CD8-positive, alpha-beta memory T cell (primary cell): Measurements from ENCODE around the gene DDX17. TPM values are rescaled to one million over a fixed set of nuclear protein-coding genes. Genes with fewer than 3 reads are reported as not detected.
A peak's percentile ranks its signal among the peaks of the same experiment; 100 is the strongest.

ENCODE experiments used
- CTCF ChIA-PET: fragments of 350-600 bp; sonication (Branson Sonifier 250); formaldehyde crosslinking; loops from one replicate; lab custom pipeline; 2021; ENCODE audit warnings: antibody characterized with exemption; lab: Charles Lee
- POLR2A ChIA-PET: fragments of 350-600 bp; sonication (Branson Sonifier 250); formaldehyde crosslinking; loops from one replicate; lab custom pipeline; 2021; ENCODE audit warnings: antibody characterized with exemption; lab: Charles Lee
- DNase-seq, 5 donors: peaks; one replicate each; pipeline versions ENCODE4 v3.0.0 to v3.0.0-alpha.2; 2020 to 2022; ENCODE audit warnings: mixed read lengths in 1 of 5
- H3K27ac ChIP-seq: one replicate; pipeline ENCODE4 v1.7.0; 2013; ENCODE audit warnings: low read depth, mild to moderate bottlenecking, low read length, moderate library complexity
- H3K27me3 ChIP-seq: 2 replicates; pipeline ENCODE4 v1.7.0; 2013; ENCODE audit warnings: low read length, mild to moderate bottlenecking; ENCODE audit not compliant: insufficient read depth, poor library complexity, severe bottlenecking
- H3K36me3 ChIP-seq: 2 replicates; pipeline ENCODE4 v1.7.0; 2013; ENCODE audit warnings: mild to moderate bottlenecking, low read length, moderate library complexity; ENCODE audit not compliant: insufficient read depth
- H3K4me1 ChIP-seq: 2 replicates; pipeline ENCODE4 v1.7.0; 2013; ENCODE audit warnings: mild to moderate bottlenecking, low read length, moderate library complexity; ENCODE audit not compliant: insufficient read depth
- H3K4me3 ChIP-seq: 2 replicates; pipeline ENCODE4 v1.7.0; 2013; ENCODE audit warnings: mild to moderate bottlenecking, low read length
- H3K9me3 ChIP-seq: 2 replicates; pipeline ENCODE4 v1.7.0; 2013; ENCODE audit warnings: mild to moderate bottlenecking, low read length
- H3K27ac Mint-ChIP-seq, 8 donors: one replicate each; pipeline ENCODE4 v1.8.0; 2020 to 2021; ENCODE audit warnings: mixed read lengths in 8 of 8, mild to moderate bottlenecking in 6 of 8, inconsistent platforms in 3 of 8, moderate library complexity in 3 of 8
- H3K27me3 Mint-ChIP-seq, 2 donors: one replicate each; pipeline ENCODE4 v1.8.0; 2020 to 2021; ENCODE audit warnings: mixed read lengths in 2 of 2, mild to moderate bottlenecking in 1 of 2, moderate library complexity in 1 of 2
- H3K36me3 Mint-ChIP-seq, 3 donors: one replicate each; pipeline ENCODE4 v1.8.0; 2020 to 2021; ENCODE audit warnings: mixed read lengths in 3 of 3, inconsistent platforms in 1 of 3, mild to moderate bottlenecking in 1 of 3
- H3K4me1 Mint-ChIP-seq, 3 donors: one replicate each; pipeline ENCODE4 v1.8.0; 2020 to 2021; ENCODE audit warnings: mixed read lengths in 3 of 3, inconsistent platforms in 1 of 3, mild to moderate bottlenecking in 1 of 3
- H3K4me3 Mint-ChIP-seq, 7 donors: one replicate each; pipeline ENCODE4 v1.8.0; 2020 to 2021; ENCODE audit warnings: mixed read lengths in 7 of 7, mild to moderate bottlenecking in 6 of 7, moderate library complexity in 4 of 7, inconsistent platforms in 2 of 7
- H3K9me3 Mint-ChIP-seq, 5 donors: one replicate each; pipeline ENCODE4 v1.8.0; 2020 to 2022; ENCODE audit warnings: mixed read lengths in 5 of 5, mild to moderate bottlenecking in 3 of 5, moderate library complexity in 2 of 5, inconsistent platforms in 1 of 5
- polyA plus RNA-seq: library from polyadenylated mRNA; unstranded; fragments of 300-500 nt; fragmentation: Illumina TruSeq; gene quantifications from one replicate; pipeline ENCODE4 v1.2.3, GENCODE V29; 2021
- total RNA-seq, 2 experiments: library from RNA; stranded (reverse); gene quantifications; one replicate each; pipeline ENCODE4 v1.2.3, GENCODE V29; 2021

Gene DDX17
- total and polyA plus RNA-seq, 3 experiments from 2014 or later: 41.4 to 369 (median 358) TPM

GRCh38 chr22:38490475-38490874 is 15.6 kb downstream of the DDX17 start:
- Mint-ChIP-seq H3K27ac (peak overlapping the region in 7 of 8 donors; percentile 2 to 88 (median 59)), H3K36me3 (peaks cover 23 to 91% (median 37%) of the 10 kb centered on the region in 3 donors), H3K27me3 (no peaks in the 10 kb centered on the region), H3K4me3 (no peak overlapping the region), H3K4me1 (peaks cover 46 to 70% (median 57%) of the 10 kb centered on the region in 3 donors), H3K9me3 (no peaks in the 10 kb centered on the region)
- H3K27ac ChIP-seq: no peak overlapping the region
- no peaks in the 10 kb centered on the region for H3K9me3 ChIP-seq
- CTCF ChIA-PET: interaction anchor here (0.7 kb wide), 1 partner anchor 584 kb away, joined by 3 read pairs; no protein-coding TSS in a partner anchor
- no peaks in the 10 kb centered on the region for H3K27me3 ChIP-seq
- H3K4me1 ChIP-seq: peaks cover 13% of the 10 kb centered on the region
- no peak for DNase-seq
- POLR2A ChIA-PET: no interaction called here
- peaks cover 84% of the 10 kb centered on the region for H3K36me3 ChIP-seq
- H3K4me3 ChIP-seq: no peak overlapping the region

GRCh38 chr22:38489561-38490145 is 16.5 kb downstream of the DDX17 start:
- H3K27me3 ChIP-seq: no peaks in the 10 kb centered on the region
- no peaks in the 10 kb centered on the region for H3K27me3 Mint-ChIP-seq
- no peak overlapping the region for H3K27ac ChIP-seq
- peaks cover 84% of the 10 kb centered on the region for H3K36me3 ChIP-seq
- peaks cover 46 to 70% (median 59%) of the 10 kb centered on the region in 3 donors for H3K4me1 Mint-ChIP-seq
- POLR2A ChIA-PET: no interaction called here
- H3K4me1 ChIP-seq: peaks cover 9% of the 10 kb centered on the region
- H3K4me3 Mint-ChIP-seq: peak overlapping the region in 1 of 7 donors; percentile 15
- H3K27ac Mint-ChIP-seq: peak overlapping the region in 6 of 8 donors; percentile 40 to 71 (median 54)
- no peaks in the 10 kb centered on the region for H3K9me3 ChIP-seq
- H3K4me3 ChIP-seq: no peak overlapping the region
- peaks cover 20 to 92% (median 34%) of the 10 kb centered on the region in 3 donors for H3K36me3 Mint-ChIP-seq
- no peak for DNase-seq
- CTCF ChIA-PET: interaction anchor here (0.7 kb wide), 1 partner anchor 583 kb away, joined by 3 read pairs; no protein-coding TSS in a partner anchor
- no peaks in the 10 kb centered on the region for H3K9me3 Mint-ChIP-seq

GRCh38 chr22:38489142-38489541 is 17.0 kb downstream of the DDX17 start:
- H3K27ac ChIP-seq: no peak overlapping the region
- peaks cover 83% of the 10 kb centered on the region for H3K36me3 ChIP-seq
- peaks cover 5% of the 10 kb centered on the region for H3K4me1 ChIP-seq
- CTCF ChIA-PET: no interaction called here
- no peak overlapping the region for H3K27ac Mint-ChIP-seq
- H3K4me1 Mint-ChIP-seq: peaks cover 45 to 70% (median 59%) of the 10 kb centered on the region in 3 donors
- no peaks in the 10 kb centered on the region for H3K27me3 Mint-ChIP-seq
- peaks cover 15 to 92% (median 34%) of the 10 kb centered on the region in 3 donors for H3K36me3 Mint-ChIP-seq
- H3K4me3 Mint-ChIP-seq: no peak overlapping the region
- no peak overlapping the region for H3K4me3 ChIP-seq
- DNase-seq: no peak
- POLR2A ChIA-PET: no interaction called here
- H3K9me3 Mint-ChIP-seq: no peaks in the 10 kb centered on the region
- no peaks in the 10 kb centered on the region for H3K27me3 ChIP-seq
- H3K9me3 ChIP-seq: no peaks in the 10 kb centered on the region

DNA sequence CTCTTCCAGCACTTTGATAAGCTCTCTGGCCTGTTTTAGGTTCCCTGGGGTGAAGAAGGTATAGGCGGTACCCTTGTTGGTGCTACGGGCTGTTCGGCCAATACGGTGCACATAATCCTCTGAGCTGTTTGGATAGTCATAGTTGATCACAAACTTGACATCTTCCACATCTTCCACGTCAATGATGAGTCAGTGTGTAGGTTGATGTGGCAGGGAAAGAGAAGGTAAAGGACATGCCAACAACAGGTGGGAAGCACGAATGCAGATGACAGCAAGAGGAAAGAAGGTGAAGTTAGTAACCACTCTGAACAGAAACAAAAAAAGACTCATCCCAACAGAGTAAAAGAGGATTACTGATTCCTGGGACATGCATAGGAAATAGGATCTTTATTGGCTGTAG is 18.2 kb downstream of the DDX17 start:
- no peak for DNase-seq
- H3K36me3 ChIP-seq: peaks cover 83% of the 10 kb centered on the region
- peaks cover 11 to 92% (median 32%) of the 10 kb centered on the region in 3 donors for H3K36me3 Mint-ChIP-seq
- no peak overlapping the region for H3K4me3 ChIP-seq
- H3K4me3 Mint-ChIP-seq: no peak overlapping the region
- CTCF ChIA-PET: interaction anchor here (0.6 to 1.4 kb wide), 3 partner anchors 10 to 695 kb away, joined by 3 to 5 read pairs (median 5); no protein-coding TSS in a partner anchor
- no peaks in the 10 kb centered on the region for H3K9me3 ChIP-seq
- POLR2A ChIA-PET: interaction anchor here (0.8 kb wide), 1 partner anchor 9 kb away, joined by 8 read pairs; no protein-coding TSS in a partner anchor
- peak overlapping the region in 7 of 8 donors; percentile 16 to 73 (median 62) for H3K27ac Mint-ChIP-seq
- no peaks in the 10 kb centered on the region for H3K4me1 ChIP-seq
- peaks cover 46 to 65% (median 64%) of the 10 kb centered on the region in 3 donors for H3K4me1 Mint-ChIP-seq
- H3K9me3 Mint-ChIP-seq: no peaks in the 10 kb centered on the region
- H3K27me3 ChIP-seq: no peaks in the 10 kb centered on the region
- no peaks in the 10 kb centered on the region for H3K27me3 Mint-ChIP-seq
- H3K27ac ChIP-seq: no peak overlapping the region

- POLR2A ChIA-PET: interaction anchor here (0.7 to 1.1 kb wide), 4 partner anchors 9 to 87 kb away, joined by 3 to 7 read pairs (median 5); no protein-coding TSS in a partner anchor
- no peaks in the 10 kb centered on the region for H3K27me3 ChIP-seq
- DNase-seq: no peak
- H3K27ac ChIP-seq: no peak overlapping the region
- H3K4me3 ChIP-seq: no peak overlapping the region
- Mint-ChIP-seq H3K27ac (peak overlapping the region in 4 of 8 donors; percentile 40 to 78 (median 54)), H3K9me3 (no peaks in the 10 kb centered on the region), H3K4me3 (no peak overlapping the region), H3K27me3 (no peaks in the 10 kb centered on the region), H3K4me1 (peaks cover 44 to 69% (median 61%) of the 10 kb centered on the region in 3 donors), H3K36me3 (peaks cover 11 to 95% (median 44%) of the 10 kb centered on the region in 3 donors)
- H3K36me3 ChIP-seq: peaks cover 68% of the 10 kb centered on the region
- CTCF ChIA-PET: interaction anchor here (1.2 kb wide), 1 partner anchor 11 kb away, joined by 4 read pairs; no protein-coding TSS in a partner anchor
- H3K9me3 ChIP-seq: no peaks in the 10 kb centered on the region
- no peaks in the 10 kb centered on the region for H3K4me1 ChIP-seq
Observed at GRCh38 chr22:38485783-38486182, 20.3 kb downstream of the DDX17 start.

DNA sequence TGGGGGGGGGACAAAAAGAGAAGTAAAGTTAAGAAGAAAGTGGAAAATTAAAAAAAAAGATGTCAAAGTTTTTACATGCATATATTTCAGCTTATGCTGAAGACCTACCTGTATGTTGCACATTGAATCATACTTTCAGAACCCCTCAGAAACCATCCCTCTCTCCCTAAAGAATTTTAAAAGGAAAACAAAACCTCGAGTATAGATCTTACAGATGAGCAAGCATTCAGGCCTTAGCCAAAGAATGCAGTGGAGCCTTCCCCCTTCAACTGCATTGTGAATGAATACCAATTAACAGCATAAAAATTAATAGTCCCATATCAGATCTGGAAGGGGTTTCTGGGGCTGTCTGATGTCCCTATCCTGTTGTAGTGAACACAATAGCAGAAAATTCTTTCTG is 21.9 kb downstream of the DDX17 start:
- Mint-ChIP-seq H3K9me3 (no peaks in the 10 kb centered on the region), H3K27ac (peak overlapping the region in 5 of 8 donors; percentile 18 to 89 (median 58)), H3K4me1 (peaks cover 34 to 56% (median 45%) of the 10 kb centered on the region in 3 donors), H3K4me3 (no peak overlapping the region), H3K36me3 (peaks cover 0 to 81% (median 40%) of the 10 kb centered on the region in 3 donors), H3K27me3 (no peaks in the 10 kb centered on the region)
- Histone ChIP-seq H3K27ac (no peak overlapping the region), H3K4me3 (no peak overlapping the region), H3K4me1 (no peaks in the 10 kb centered on the region), H3K9me3 (no peaks in the 10 kb centered on the region), H3K27me3 (no peaks in the 10 kb centered on the region), H3K36me3 (peaks cover 57% of the 10 kb centered on the region)
- POLR2A ChIA-PET: no interaction called here
- CTCF ChIA-PET: no interaction called here
- DNase-seq: no peak

DNA sequence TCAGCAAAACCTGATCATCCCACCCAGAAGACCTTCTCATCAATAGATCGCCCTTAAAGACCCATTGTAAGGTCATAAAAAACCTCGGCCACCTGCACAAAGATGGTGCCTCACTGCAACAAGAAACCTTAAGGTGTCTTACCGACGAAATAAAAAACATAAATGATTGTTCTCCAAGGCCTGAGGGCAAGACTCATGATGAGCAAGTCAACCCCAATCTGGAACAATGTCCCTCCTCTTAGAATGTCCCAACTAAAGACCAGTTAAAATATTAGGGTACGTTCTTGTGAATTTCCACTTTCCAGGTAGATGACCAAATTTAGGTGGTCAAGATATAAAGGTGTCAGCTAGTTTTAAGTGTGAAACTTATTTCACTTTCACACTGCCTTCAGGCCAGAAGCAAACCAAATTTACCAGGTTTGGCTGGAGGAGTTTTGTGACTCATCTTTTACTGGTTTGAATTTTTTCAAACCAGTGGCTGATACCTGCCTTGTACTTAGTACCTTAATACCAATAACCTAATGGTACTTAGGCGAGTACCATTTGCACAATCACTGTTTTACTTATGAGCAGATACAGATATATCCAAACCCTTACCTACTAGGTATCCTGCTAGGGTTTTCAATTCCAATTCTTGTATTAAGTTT is 23.3 kb downstream of the DDX17 start:
- Mint-ChIP-seq H3K9me3 (no peaks in the 10 kb centered on the region), H3K27ac (peak overlapping the region in 2 of 8 donors; percentile 23 to 63), H3K4me3 (no peak overlapping the region), H3K4me1 (peaks cover 28 to 45% (median 36%) of the 10 kb centered on the region in 3 donors), H3K36me3 (peaks cover 0 to 69% (median 34%) of the 10 kb centered on the region in 3 donors), H3K27me3 (no peaks in the 10 kb centered on the region)
- Histone ChIP-seq H3K4me3 (no peak overlapping the region), H3K9me3 (no peaks in the 10 kb centered on the region), H3K4me1 (no peaks in the 10 kb centered on the region), H3K27me3 (no peaks in the 10 kb centered on the region), H3K27ac (no peak overlapping the region), H3K36me3 (peaks cover 48% of the 10 kb centered on the region)
- DNase-seq: no peak
- CTCF ChIA-PET: no interaction called here
- POLR2A ChIA-PET: interaction anchor here (0.5 to 1.3 kb wide), 2 partner anchors 13 to 19 kb away, joined by 3 to 5 read pairs; no protein-coding TSS in a partner anchor
